Adipose tissue (tissue), 3 donors: Measurements from ENCODE around the gene NOS1AP. TPM values are rescaled to one million over a fixed set of nuclear protein-coding genes. Genes with fewer than 3 reads are reported as not detected.

Source experiments
- H3K27ac ChIP-seq: one replicate; pipeline ENCODE4 v1.5.1; 2013; ENCODE audit warnings: low read depth, low read length
- WGBS, 3 donors: extraction: QIAGEN DNeasy Blood & Tissue Kit; methylation state at CpG; one replicate each; pipeline ENCODE4 v1.1.7; 2013; 5-methylcytosine and 5-hydroxymethylcytosine counted together
- polyA plus RNA-seq, 3 donors: library from polyadenylated mRNA; stranded (reverse); fragments of 200-250 nt; gene quantifications; one replicate each; pipeline ENCODE4 v1.2.3, GENCODE V29; 2013
- donor health status: healthy with polysubstance abuse.
- donor health status: Bipolar disorder and iron deficiency.
- donor health status: healthy.

The NOS1AP gene
- polyA plus RNA-seq, 3 donors: 0.28 to 1.1 (median 0.40) TPM

DNA sequence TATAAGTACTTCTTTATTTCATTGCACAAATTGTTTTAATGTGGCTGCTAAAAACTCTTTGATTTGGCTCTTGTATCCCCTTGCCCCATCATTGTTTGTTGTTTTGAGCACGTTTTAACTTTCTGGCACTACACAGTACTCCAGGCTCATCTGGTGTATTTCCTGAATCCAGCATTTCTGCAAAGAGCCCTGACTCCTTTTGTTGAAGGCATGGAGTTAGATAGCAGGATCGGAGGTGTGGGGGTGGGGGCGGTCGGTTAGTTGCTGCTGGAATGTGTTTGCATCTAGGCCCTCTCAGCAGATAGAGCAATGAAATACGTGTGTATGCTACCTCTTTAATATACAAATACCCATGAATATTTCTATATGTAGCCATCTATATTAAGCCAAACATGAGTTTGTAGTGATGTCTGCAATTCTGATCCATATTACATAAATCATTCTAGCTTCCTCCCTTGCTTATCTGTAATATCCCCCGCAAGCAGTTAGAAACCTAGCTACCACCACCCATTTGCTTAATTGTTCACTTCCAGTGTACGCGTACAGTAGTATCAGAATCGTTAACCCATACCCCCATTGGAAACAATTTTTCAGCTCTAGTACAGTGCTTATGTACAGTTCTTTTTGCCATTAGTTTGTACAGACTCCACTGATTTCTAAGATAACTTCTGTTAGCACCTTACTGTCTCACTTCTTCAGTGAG lies 106.0 kb downstream of the NOS1AP start:
- no peak overlapping the region for H3K27ac ChIP-seq
- WGBS, 3 donors: 54 to 77% (median 56%) methylated on average over 9 of the region's 9 CpGs

DNA sequence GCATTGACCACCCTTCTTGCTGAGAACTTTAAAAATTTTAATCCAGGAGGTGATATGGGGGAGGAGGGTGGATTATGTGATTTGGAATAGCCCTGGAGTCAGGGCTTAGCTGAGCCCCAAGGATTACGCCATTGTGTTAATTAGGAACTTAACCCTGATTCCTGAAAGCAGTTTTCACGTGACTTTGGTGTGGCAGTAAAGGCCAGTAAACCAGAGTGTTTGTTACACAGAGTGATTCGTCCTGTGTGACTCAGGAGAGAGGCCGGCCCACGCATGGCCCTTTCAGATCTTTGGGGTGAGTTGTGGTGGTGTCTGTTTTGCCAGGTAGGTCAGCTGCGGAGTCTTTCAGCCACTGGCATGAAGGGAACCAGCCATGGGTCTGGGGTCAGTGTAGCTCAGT lies 107.6 kb downstream of the NOS1AP start:
- H3K27ac ChIP-seq: no peak overlapping the region
- 74 to 93% (median 77%) methylated on average over 6 of the region's 6 CpGs for whole genome bisulfite sequencing, 3 donors

DNA sequence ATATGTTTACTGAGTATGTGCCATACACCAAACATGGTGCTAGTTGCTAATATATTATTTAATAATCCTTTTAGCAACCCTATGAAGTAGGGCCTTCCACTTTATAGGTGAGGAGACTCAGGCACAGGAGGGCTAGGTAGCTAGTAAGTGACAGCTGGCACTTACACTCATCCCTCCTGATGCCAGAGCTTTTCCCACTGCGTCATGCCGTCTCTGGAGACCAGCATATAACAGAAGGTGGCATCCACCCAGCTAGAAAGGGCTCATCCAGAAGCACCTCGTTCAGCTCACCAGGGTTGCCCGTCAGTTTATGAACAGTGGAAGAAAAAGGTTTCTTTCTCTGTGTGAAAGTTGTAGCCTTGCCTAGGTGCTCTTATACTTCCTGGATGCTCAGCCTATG lies 108.9 kb downstream of the NOS1AP start:
- WGBS, 3 donors: 84 to 93% (median 89%) methylated on average over 4 of the region's 4 CpGs
- H3K27ac ChIP-seq: no peak overlapping the region

DNA sequence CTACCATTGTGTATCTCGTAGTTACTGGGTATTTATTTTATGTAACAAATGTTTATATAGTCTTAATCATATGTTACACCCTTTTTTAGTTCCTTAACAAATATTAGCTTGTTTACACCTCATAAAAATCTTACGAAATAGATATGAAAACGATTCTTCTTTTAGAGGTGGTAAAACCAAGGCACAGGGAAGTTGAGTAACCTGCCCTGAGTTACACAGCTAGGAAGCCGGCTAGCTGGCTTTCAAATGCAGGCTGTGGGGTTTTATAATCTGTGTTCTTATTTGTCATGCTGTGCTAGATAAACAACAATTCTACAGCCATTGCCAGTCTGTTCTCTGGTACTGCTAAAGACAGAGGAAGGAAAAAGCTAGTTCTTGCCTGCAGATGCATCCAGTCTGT lies 109.6 kb downstream of the NOS1AP start:
- WGBS, 3 donors: 36 to 69% (median 69%) methylated on average over 4 of the region's 4 CpGs
- H3K27ac ChIP-seq: no peak overlapping the region

- no peak overlapping the region for H3K27ac ChIP-seq
Measured at GRCh38 chr1:162180813-162181212, 111.3 kb downstream of the NOS1AP start.

GRCh38 chr1:162182090-162182489 lies 112.6 kb downstream of the NOS1AP start:
- no peak overlapping the region for H3K27ac ChIP-seq
- 80 to 91% (median 90%) methylated on average over 4 of the region's 4 CpGs for WGBS, 3 donors

GRCh38 chr1:162185314-162186025 lies 116.0 kb downstream of the NOS1AP start:
- no peak overlapping the region for H3K27ac ChIP-seq
- 64 to 85% (median 78%) methylated on average over 4 of the region's 4 CpGs for WGBS, 3 donors

- H3K27ac ChIP-seq: no peak overlapping the region
- 39 to 69% (median 54%) methylated on average over 1 of the region's 1 CpG for WGBS, 3 donors
Measured at GRCh38 chr1:162186026-162186374, 116.5 kb downstream of the NOS1AP start.

GRCh38 chr1:162186406-162186805 lies 116.9 kb downstream of the NOS1AP start:
- 46 to 72% (median 47%) methylated on average over 2 of the region's 2 CpGs for WGBS, 3 donors
- no peak overlapping the region for H3K27ac ChIP-seq

DNA sequence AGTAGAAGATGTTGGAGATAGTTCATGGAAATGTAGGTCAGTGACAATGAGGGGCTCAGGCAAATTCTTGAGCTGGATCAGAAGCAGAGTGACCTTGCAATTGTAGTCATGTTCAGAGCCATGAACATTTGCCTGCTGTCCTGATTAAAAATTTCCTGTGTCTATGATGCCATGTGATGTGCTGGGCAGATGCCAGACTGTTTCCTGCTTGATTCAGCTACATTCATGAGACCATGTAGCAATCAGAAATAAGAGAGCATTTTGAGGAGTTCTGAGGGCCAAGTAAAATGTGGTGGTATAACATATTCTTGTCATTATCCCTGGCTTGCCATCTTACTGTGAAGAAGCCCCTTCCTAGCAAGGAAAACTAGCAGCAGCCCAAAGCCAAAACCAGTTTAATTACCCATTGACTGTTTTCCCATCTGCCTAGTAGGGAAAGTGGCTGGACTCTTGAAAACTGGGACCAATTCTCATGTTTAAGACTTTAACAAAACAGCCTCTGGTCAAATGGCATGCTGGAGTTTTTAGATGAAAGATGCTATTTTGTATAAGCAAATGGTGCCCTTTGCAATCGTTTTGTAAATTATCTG lies 118.3 kb downstream of the NOS1AP start:
- 80 to 83% (median 82%) methylated on average over 1 of the region's 1 CpG for WGBS, 3 donors

GRCh38 chr1:162189345-162189744 lies 119.9 kb downstream of the NOS1AP start:
- 51 to 98% (median 85%) methylated on average over 1 of the region's 1 CpG for WGBS, 3 donors
- no peak overlapping the region for H3K27ac ChIP-seq

More for the DNA sequence above, 118.3 kb downstream of the NOS1AP start:
- no peak overlapping the region for H3K27ac ChIP-seq

GRCh38 chr1:162191396-162192305 lies 122.2 kb downstream of the NOS1AP start:
- 51 to 68% (median 67%) methylated on average over 3 of the region's 3 CpGs for WGBS, 3 donors
- no peak overlapping the region for H3K27ac ChIP-seq

DNA sequence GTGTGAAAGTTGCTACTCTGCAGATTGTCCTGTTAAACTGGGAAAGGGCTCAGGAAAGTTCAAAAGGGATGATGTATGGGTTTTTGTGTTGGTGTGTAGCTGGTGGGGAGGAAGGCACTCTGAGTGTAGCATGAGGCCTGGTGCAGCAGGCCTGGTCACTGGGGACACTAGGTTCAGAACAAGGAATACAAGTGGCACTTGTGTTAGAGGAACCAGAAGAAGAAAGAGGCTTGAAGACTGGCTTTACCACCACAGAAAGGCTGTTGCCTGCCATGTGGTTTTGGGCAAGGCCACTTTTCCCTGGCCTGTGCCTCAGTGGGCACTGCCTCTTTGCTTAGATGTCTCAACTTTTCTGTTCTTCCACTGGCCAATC lies 122.8 kb downstream of the NOS1AP start:
- H3K27ac ChIP-seq: no peak overlapping the region

DNA sequence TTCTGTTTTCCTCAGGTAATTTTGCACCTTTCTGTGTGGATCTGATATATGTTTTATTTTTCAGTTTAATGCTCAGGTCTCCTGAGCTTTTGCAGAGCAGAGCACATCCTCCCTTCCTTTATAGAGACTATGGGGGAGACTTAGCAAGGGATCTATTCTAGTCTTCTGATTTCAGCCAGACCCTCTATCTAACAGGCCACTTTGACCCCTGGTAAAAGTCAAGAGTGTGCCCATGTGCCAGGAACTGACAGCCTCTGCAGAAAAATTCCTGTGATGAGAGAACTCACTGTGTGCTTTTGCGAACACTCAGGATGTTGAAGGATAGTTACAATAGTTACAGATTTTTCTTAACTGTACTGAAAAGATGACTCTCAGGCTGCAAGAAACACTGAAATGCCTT lies 123.3 kb downstream of the NOS1AP start:
- no peak overlapping the region for H3K27ac ChIP-seq
- 79 to 97% (median 92%) methylated on average over 1 of the region's 1 CpG for WGBS, 3 donors

GRCh38 chr1:162193221-162193620 lies 123.7 kb downstream of the NOS1AP start:
- WGBS, 3 donors: 29 to 77% (median 75%) methylated on average over 2 of the region's 2 CpGs
- H3K27ac ChIP-seq: no peak overlapping the region

- 61 to 82% (median 71%) methylated on average over 3 of the region's 3 CpGs for WGBS, 3 donors
- no peak overlapping the region for H3K27ac ChIP-seq
Measured at GRCh38 chr1:162193815-162194214, 124.3 kb downstream of the NOS1AP start.

- WGBS, 3 donors: 63 to 96% (median 96%) methylated on average over 4 of the region's 4 CpGs
- no peak overlapping the region for H3K27ac ChIP-seq
Measured at GRCh38 chr1:162195567-162195966, 126.1 kb downstream of the NOS1AP start.

GRCh38 chr1:162196387-162196786 lies 126.9 kb downstream of the NOS1AP start:
- 69 to 82% (median 75%) methylated on average over 4 of the region's 4 CpGs for WGBS, 3 donors
- H3K27ac ChIP-seq: no peak overlapping the region

DNA sequence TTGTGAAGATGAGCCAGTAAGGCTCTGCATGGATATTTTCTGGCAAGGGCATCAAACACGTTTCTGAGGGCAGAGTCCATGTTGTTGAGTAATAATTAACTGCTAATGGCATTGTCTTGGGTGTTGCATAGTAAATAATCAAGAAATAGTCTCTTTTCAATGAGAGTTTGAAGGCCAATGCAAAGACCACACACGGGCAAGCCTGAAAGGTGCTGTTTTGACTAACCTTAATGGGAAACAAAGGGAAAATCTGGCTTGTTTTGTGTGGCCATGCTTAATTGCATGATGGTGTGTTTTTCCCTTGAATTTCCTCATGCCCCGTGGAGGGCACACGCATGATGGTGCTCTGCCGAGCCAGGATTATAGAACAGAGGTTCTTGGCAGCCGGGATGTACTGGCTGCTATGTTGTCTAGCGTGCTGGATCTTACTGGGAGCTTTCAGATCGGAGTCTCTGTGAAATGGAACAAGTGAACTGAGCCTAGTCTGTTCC lies 127.6 kb downstream of the NOS1AP start:
- WGBS, 3 donors: 66 to 93% (median 92%) methylated on average over 8 of the region's 8 CpGs
- no peak overlapping the region for H3K27ac ChIP-seq
